Hepatocyte (in vitro differentiated cells): ENCODE measurements around the gene RNF144B. TPM values are rescaled to one million over a fixed set of nuclear protein-coding genes. Genes with fewer than 3 reads are reported as not detected.

ENCODE experiments used
- DNase-seq: peaks from one replicate; pipeline ENCODE4 v3.0.0-alpha.2; 2016; ENCODE audit warnings: low spot score
- H2AFZ ChIP-seq: fragments of 200-600 bp; sonication (generic); 2 replicates; pipeline ENCODE4 v1.6.0; 2016; ENCODE audit warnings: antibody characterized with exemption, mild to moderate bottlenecking
- H3K27ac ChIP-seq: fragments of 200-600 bp; sonication (generic); 2 replicates; pipeline ENCODE4 v1.5.1; 2016; ENCODE audit warnings: mild to moderate bottlenecking
- H3K27me3 ChIP-seq: fragments of 200-600 bp; sonication (generic); 2 replicates; pipeline ENCODE4 v1.6.1; 2016
- H3K36me3 ChIP-seq: fragments of 200-600 bp; sonication (generic); replicated peaks from 2 replicates; pipeline ENCODE4 v1.5.1; 2016; ENCODE audit warnings: low read depth; ENCODE audit not compliant: insufficient read depth
- H3K4me1 ChIP-seq: fragments of 200-600 bp; sonication (generic); 2 replicates; pipeline ENCODE4 v1.5.1; 2016; ENCODE audit warnings: mild to moderate bottlenecking, moderate library complexity; ENCODE audit not compliant: insufficient read depth
- H3K4me2 ChIP-seq: fragments of 200-600 bp; sonication (generic); 2 replicates; pipeline ENCODE4 v1.6.0; 2016
- H3K4me3 ChIP-seq: fragments of 200-600 bp; sonication (generic); 2 replicates; pipeline ENCODE4 v1.5.1; 2016; ENCODE audit warnings: mild to moderate bottlenecking
- H3K79me2 ChIP-seq: fragments of 200-600 bp; sonication (generic); 2 replicates; pipeline ENCODE4 v1.6.0; 2017; ENCODE audit warnings: mild to moderate bottlenecking
- H3K9me2 ChIP-seq: fragments of 200-600 bp; sonication (generic); replicated peaks from 2 replicates; pipeline ENCODE4 v1.6.0; 2017; ENCODE audit warnings: mild to moderate bottlenecking; ENCODE audit not compliant: insufficient read depth
- H3K9me3 ChIP-seq: fragments of 200-600 bp; sonication (generic); 2 replicates; pipeline ENCODE4 v1.5.1; 2016; ENCODE audit warnings: low read depth, mild to moderate bottlenecking
- H4K20me1 ChIP-seq: fragments of 200-600 bp; sonication (generic); 2 replicates; pipeline ENCODE4 v1.6.0; 2016; ENCODE audit warnings: mild to moderate bottlenecking; ENCODE audit not compliant: insufficient read depth, poor library complexity, severe bottlenecking
- CTCF ChIP-seq: fragments of 200-600 bp; sonication (generic); IDR thresholded peaks from 2 replicates; pipeline ENCODE4 v1.5.1; 2016; ENCODE audit warnings: antibody characterized with exemption, mild to moderate bottlenecking; ENCODE audit not compliant: poor library complexity
- EZH2 ChIP-seq: fragments of 200-600 bp; sonication (generic); IDR thresholded peaks from 2 replicates; pipeline ENCODE4 v1.6.1; 2016; ENCODE audit warnings: antibody characterized with exemption, mild to moderate bottlenecking, borderline replicate concordance
- EZH2phosphoT487 ChIP-seq: fragments of 200-600 bp; sonication (generic); IDR thresholded peaks from one replicate; pipeline ENCODE4 v1.6.1; 2018; ENCODE audit warnings: antibody characterized with exemption, mild to moderate bottlenecking, low read depth, moderate library complexity; ENCODE audit not compliant: unreplicated experiment, severe bottlenecking
- WGBS: methylation state at CpG from one replicate; pipeline ENCODE4 v1.1.6; 2016; ENCODE audit warnings: low lambda C conversion rate; ENCODE audit errors: missing lambda C conversion rate; 5-methylcytosine and 5-hydroxymethylcytosine counted together
- polyA plus RNA-seq: library from polyadenylated mRNA; unstranded; fragments of >200 nt; fragmentation: Nextera tagmentation; extraction: Ambion mirVana; gene quantifications from 2 replicates; pipeline ENCODE4 v1.2.1, GENCODE V29; 2016
- total RNA-seq: library from RNA; depleted of rRNA; stranded (reverse); fragments of >200 nt; gene quantifications from 2 replicates; pipeline ENCODE4 v1.2.3, GENCODE V29; 2014

RNF144B gene
- total RNA-seq (1.8 and 2.2 TPM in 2 replicates), polyA plus RNA-seq (0.37 and 0.72 TPM in 2 replicates)

- Histone ChIP-seq H3K36me3 (no peaks in the 10 kb centered on the region), H3K27me3 (peaks cover 4% of the 10 kb centered on the region), H3K4me2 (peak within 1 kb of the TSS; percentile 88), H3K9me3 (no peaks in the 10 kb centered on the region), H3K27ac (peak within 1 kb of the TSS; percentile 25), H3K4me3 (peak within 1 kb of the TSS; percentile 55), H2AFZ (peak within 1 kb of the TSS; percentile 81), H3K9me2 (no peaks in the 10 kb centered on the region), H3K4me1 (peaks cover 16% of the 10 kb centered on the region), H4K20me1 (no peaks in the 10 kb centered on the region), H3K79me2 (no peaks in the 10 kb centered on the region)
- 2% methylated on average over 40 of the region's 40 CpGs for WGBS
- TF ChIP-seq EZH2 (no peak), CTCF (no peak), EZH2phosphoT487 (no peak)
- peak; percentile 83 for DNase-seq
Measured at GRCh38 chr6:18387061-18387721, at the start of gene RNF144B. Gene RNF144B (plus strand): TSS chr6:18387350. CDS start chr6:18399535, 12,185 bp downstream.

- no peak for DNase-seq
- Histone ChIP-seq H4K20me1 (no peaks in the 10 kb centered on the region), H3K27ac (no peak overlapping the region), H3K36me3 (no peaks in the 10 kb centered on the region), H3K9me2 (no peaks in the 10 kb centered on the region), H3K27me3 (no peaks in the 10 kb centered on the region), H3K4me3 (no peak overlapping the region), H3K4me2 (no peak overlapping the region), H3K9me3 (no peaks in the 10 kb centered on the region), H3K4me1 (no peaks in the 10 kb centered on the region), H3K79me2 (no peaks in the 10 kb centered on the region), H2AFZ (no peak overlapping the region)
- TF ChIP-seq EZH2 (no peak), EZH2phosphoT487 (no peak), CTCF (no peak)
- WGBS = 83% methylated on average over 1 of the region's 1 CpG
Measured at GRCh38 chr6:18339599-18339998, 47.6 kb upstream of the RNF144B start.

- no peaks in the 10 kb centered on the region for H3K36me3 ChIP-seq
- H3K4me2 ChIP-seq = no peak overlapping the region
- H2AFZ ChIP-seq = no peak overlapping the region
- H3K4me1 ChIP-seq = no peaks in the 10 kb centered on the region
- H3K4me3 ChIP-seq = no peak overlapping the region
- no peaks in the 10 kb centered on the region for H3K79me2 ChIP-seq
- no peak overlapping the region for H3K27ac ChIP-seq
- 85% methylated on average over 7 of the region's 7 CpGs for WGBS
- no peak for TF ChIP-seq CTCF
- TF ChIP-seq EZH2phosphoT487 = no peak
- no peak for TF ChIP-seq EZH2
- no peaks in the 10 kb centered on the region for H3K9me2 ChIP-seq
- no peaks in the 10 kb centered on the region for H4K20me1 ChIP-seq
- DNase-seq = no peak
- H3K9me3 ChIP-seq = no peaks in the 10 kb centered on the region
- no peaks in the 10 kb centered on the region for H3K27me3 ChIP-seq
Measured at GRCh38 chr6:18340781-18341551, 46.2 kb upstream of the RNF144B start.
